Esophagus squamous epithelium (tissue), 5 donors: ENCODE results near the gene NUP98. TPM values are rescaled to one million over a fixed set of nuclear protein-coding genes. Genes with fewer than 3 reads are reported as not detected.
"Not testable (repeated sequence)": the region's sequence is repeated elsewhere in the genome, so short reads cannot be mapped to it uniquely, and the experiment has no call there.

Experiments used
- DNase-seq: peaks from one replicate; lab custom pipeline; 2025; lab: John Stamatoyannopoulos, UW
- H3K27ac ChIP-seq, 4 donors: fragments of 200-600 bp; sonication (generic); one replicate each; pipeline ENCODE4 v1.5.1; 2016 to 2019; ENCODE audit warnings: mild to moderate bottlenecking in 1 of 4
- H3K27me3 ChIP-seq, 4 donors: fragments of 200-600 bp; sonication (generic); 1 replicate in 3 of 4; 2 replicates in 1 of 4; pipeline versions ENCODE4 v1.5.1 to v1.6.0; 2017 to 2021; ENCODE audit warnings: antibody characterized with exemption in 1 of 4
- H3K36me3 ChIP-seq, 3 donors: fragments of 200-600 bp; sonication (generic); one replicate each; pipeline ENCODE4 v1.5.1; 2016 to 2019
- H3K4me1 ChIP-seq, 3 donors: fragments of 200-600 bp; sonication (generic); one replicate each; pipeline ENCODE4 v1.5.1; 2017 to 2019
- H3K4me3 ChIP-seq, 4 donors: fragments of 200-600 bp; sonication (generic); 1 replicate in 3 of 4; 2 replicates in 1 of 4; pipeline ENCODE4 v1.5.1; 2016 to 2019; ENCODE audit warnings: mild to moderate bottlenecking in 2 of 4, moderate library complexity in 1 of 4
- H3K9me3 ChIP-seq, 3 donors: fragments of 200-600 bp; sonication (generic); one replicate each; pipeline ENCODE4 v1.5.1; 2016 to 2019
- CTCF ChIP-seq, 6 experiments: fragments of 450-650 bp in 4 of 6; fragments of 200-600 bp in 2 of 6; sonication (generic) in 2 of 6; IDR thresholded peaks; one replicate each; pipeline ENCODE4 v1.5.1; 2016 to 2019; ENCODE audit warnings: antibody characterized with exemption in 6 of 6, mild to moderate bottlenecking in 4 of 6, moderate library complexity in 4 of 6
- POLR2A ChIP-seq, 4 donors: fragments of 450-650 bp; IDR thresholded peaks; one replicate each; pipeline ENCODE4 v1.6.1; 2017; ENCODE audit warnings: antibody characterized with exemption in 4 of 4, mild to moderate bottlenecking in 4 of 4, moderate library complexity in 3 of 4
- WGBS, 2 donors: methylation state at CpG; one replicate each; pipeline ENCODE4 v1.1.5; 2018; 5-methylcytosine and 5-hydroxymethylcytosine counted together
- intact Hi-C: fragments of 100-400 bp; cut with DNase I; formaldehyde crosslinking; loops from one replicate; pipeline ENCODE4 v1.15.0; 2022
- total RNA-seq, 4 donors: library from RNA; depleted of rRNA; stranded (reverse); fragments of >200 nt; gene quantifications; one replicate each; pipeline ENCODE4 v1.1.0, GENCODE V29; 2016
- donor health status: DM: yes; HTN: yes; CAD: no.

Gene NUP98
- total RNA-seq, 4 donors from 2014 or later = 54.2 to 110 (median 79.2) TPM

- no peak for DNase-seq
- H3K4me1 ChIP-seq = peaks cover 20 to 45% (median 28%) of the 10 kb centered on the region in 3 donors
- intact Hi-C loops = no loop called here
- peak overlapping the region in 3 of 4 donors; percentile 85 to 99 (median 96) for H3K4me3 ChIP-seq
- H3K27ac ChIP-seq = peak overlapping the region in 3 of 4 donors; percentile 3 to 99 (median 98)
- no peaks in the 10 kb centered on the region for H3K9me3 ChIP-seq
- H3K36me3 ChIP-seq = peaks cover 3 to 44% (median 9%) of the 10 kb centered on the region in 3 donors
- WGBS, 2 donors = 78% methylated on average over 8 of the region's 8 CpGs
- TF ChIP-seq POLR2A (IDR thresholded peaks at IDR 0.05) (no peak), CTCF (IDR thresholded peaks at IDR 0.05) (no peak)
- no peaks in the 10 kb centered on the region for H3K27me3 ChIP-seq
Measured at GRCh38 chr11:3795131-3796001, 2.0 kb downstream of the NUP98 start.

GRCh38 chr11:3794387-3794786, 3.0 kb downstream of the NUP98 start:
- 84 to 95% methylated on average over 10 of the region's 10 CpGs for WGBS, 2 donors
- peaks cover 20 to 55% (median 28%) of the 10 kb centered on the region in 3 donors for H3K4me1 ChIP-seq
- intact Hi-C loops, H3K27me3 ChIP-seq, H3K4me3 ChIP-seq, H3K9me3 ChIP-seq, DNase-seq, H3K27ac ChIP-seq: not testable (repeated sequence)
- peaks cover 3 to 53% (median 9%) of the 10 kb centered on the region in 3 donors for H3K36me3 ChIP-seq

- H3K27me3 ChIP-seq = no peaks in the 10 kb centered on the region
- DNase-seq = no peak
- H3K4me1 ChIP-seq = peaks cover 0 to 68% (median 14%) of the 10 kb centered on the region in 3 donors
- intact Hi-C loops = no loop called here
- H3K4me3 ChIP-seq = no peak overlapping the region
- no peaks in the 10 kb centered on the region for H3K9me3 ChIP-seq
- no peak for TF ChIP-seq POLR2A (IDR thresholded peaks at IDR 0.05)
- H3K27ac ChIP-seq = peak overlapping the region in 2 of 4 donors; percentile 1 to 26
- H3K36me3 ChIP-seq = peaks cover 0 to 48% (median 0%) of the 10 kb centered on the region in 3 donors
- 56% methylated on average over 6 to 8 of the region's 8 CpGs for WGBS, 2 donors
Measured at GRCh38 chr11:3786781-3787428, 10.4 kb downstream of the NUP98 start.

GRCh38 chr11:3783611-3784010, 13.7 kb downstream of the NUP98 start:
- H3K36me3 ChIP-seq = peaks cover 0 to 51% (median 9%) of the 10 kb centered on the region in 3 donors
- H3K27ac ChIP-seq = no peak overlapping the region
- no peaks in the 10 kb centered on the region for H3K9me3 ChIP-seq
- H3K4me1 ChIP-seq = peaks cover 0 to 66% (median 19%) of the 10 kb centered on the region in 3 donors
- TF ChIP-seq CTCF (IDR thresholded peaks at IDR 0.05) (no peak), POLR2A (IDR thresholded peaks at IDR 0.05) (no peak)
- H3K4me3 ChIP-seq = no peak overlapping the region
- intact Hi-C loops = no loop called here
- H3K27me3 ChIP-seq = no peaks in the 10 kb centered on the region
- no peak for DNase-seq
- WGBS, 2 donors = 67 to 85% methylated on average over 4 of the region's 4 CpGs

GRCh38 chr11:3782963-3783362, 14.4 kb downstream of the NUP98 start:
- intact Hi-C loops = no loop called here

More at GRCh38 chr11:3782963-3783362, 14.4 kb downstream of the NUP98 start:
- 82 to 90% methylated on average over 3 to 5 of the region's 5 CpGs for WGBS, 2 donors
- H3K36me3 ChIP-seq = peaks cover 0 to 58% (median 15%) of the 10 kb centered on the region in 3 donors
- H3K27me3 ChIP-seq = no peaks in the 10 kb centered on the region
- no peak for DNase-seq
- no peak for TF ChIP-seq POLR2A (IDR thresholded peaks at IDR 0.05)
- no peak for TF ChIP-seq CTCF (IDR thresholded peaks at IDR 0.05)
- H3K4me3 ChIP-seq = no peak overlapping the region
- H3K27ac ChIP-seq = no peak overlapping the region
- H3K4me1 ChIP-seq = peaks cover 0 to 60% (median 12%) of the 10 kb centered on the region in 3 donors
- no peaks in the 10 kb centered on the region for H3K9me3 ChIP-seq
